H1 (cell line): Measurements from ENCODE around the gene LKAAEAR1. TPM values are rescaled to one million over a fixed set of nuclear protein-coding genes. Genes with fewer than 3 reads are reported as not detected.

ENCODE experiments used
- CTCF ChIA-PET: fragments of 300-600 bp; sonication (Branson Sonifier 250); formaldehyde crosslinking; loops from one replicate; lab custom pipeline; 2021; ENCODE audit not compliant: partially characterized antibody; lab: Charles Lee
- POLR2A ChIA-PET: fragments of 300-600 bp; sonication (Branson Sonifier 250); formaldehyde crosslinking; loops from one replicate; lab custom pipeline; 2021; ENCODE audit warnings: inconsistent platforms; ENCODE audit not compliant: partially characterized antibody; lab: Charles Lee
- DNase-seq, 2 experiments: peaks; one replicate each; pipeline versions ENCODE4 v3.0.0 to v3.0.0-alpha.2; 2010 to 2022; ENCODE audit warnings: low spot score in 2 of 2, low read depth in 1 of 2, mixed read lengths in 1 of 2
- FAIRE-seq: peaks from 2 replicates; lab custom pipeline; 2011; peaks lifted over from hg19 to GRCh38; lab: Jason Lieb, UNC
- H2AFZ ChIP-seq: 2 replicates; pipeline ENCODE4 v1.8.1; 2012; ENCODE audit warnings: low read length, inconsistent platforms
- H2AK5ac ChIP-seq: 2 replicates; pipeline ENCODE4 v1.6.1; 2013; ENCODE audit warnings: low read depth, low read length
- H2BK120ac ChIP-seq: replicated peaks from 2 replicates; pipeline ENCODE3; 2013; ENCODE audit warnings: low read depth, low read length, inconsistent platforms
- H2BK12ac ChIP-seq: 2 replicates; pipeline ENCODE4 v1.6.1; 2013; ENCODE audit warnings: low read depth, low read length
- H2BK15ac ChIP-seq: 2 replicates; pipeline ENCODE4 v1.6.1; 2013; ENCODE audit warnings: low read length
- H2BK20ac ChIP-seq: 2 replicates; pipeline ENCODE4 v1.6.1; 2013; ENCODE audit warnings: low read length
- H2BK5ac ChIP-seq: 2 replicates; pipeline ENCODE4 v1.6.1; 2013; ENCODE audit warnings: low read depth, low read length
- H3K14ac ChIP-seq: 2 replicates; pipeline ENCODE4 v1.6.1; 2013; ENCODE audit warnings: inconsistent platforms; ENCODE audit not compliant: insufficient read length
- H3K18ac ChIP-seq: 2 replicates; pipeline ENCODE4 v1.6.1; 2013; ENCODE audit warnings: low read length; ENCODE audit errors: extremely low read depth
- H3K23ac ChIP-seq: 2 replicates; pipeline ENCODE4 v1.6.1; 2013; ENCODE audit warnings: inconsistent platforms; ENCODE audit not compliant: insufficient read length
- H3K23me2 ChIP-seq: 2 replicates; pipeline ENCODE4 v1.6.1; 2013; ENCODE audit warnings: low read depth, low read length
- H3K27ac ChIP-seq: 2 replicates; pipeline ENCODE4 v1.6.1; 2011; ENCODE audit warnings: low read depth, low read length, inconsistent platforms
- H3K27me3 ChIP-seq, 4 experiments: replicated peaks in 1 of 4; 1 replicate in 1 of 4; 2 replicates in 3 of 4; pipeline versions ENCODE4 v1.6.1 to v1.8.1; 2011 to 2013; ENCODE audit warnings: low read length in 3 of 4, mild to moderate bottlenecking in 3 of 4, inconsistent platforms in 2 of 4, mixed read lengths in 2 of 4, moderate library complexity in 1 of 4; ENCODE audit not compliant: control insufficient read depth in 3 of 4, insufficient read depth in 3 of 4; ENCODE audit errors: extremely low read depth in 1 of 4
- H3K36me3 ChIP-seq, 4 experiments: 2 replicates each; pipeline versions ENCODE4 v1.6.1 to v1.8.1; 2011 to 2013; ENCODE audit warnings: mild to moderate bottlenecking in 4 of 4, low read length in 3 of 4, moderate library complexity in 2 of 4, control low read depth in 1 of 4, inconsistent platforms in 1 of 4; ENCODE audit not compliant: insufficient read depth in 4 of 4, control insufficient read depth in 2 of 4
- H3K4ac ChIP-seq: replicated peaks from 2 replicates; pipeline ENCODE3; 2013; ENCODE audit warnings: low read length, low read depth, mixed read lengths, inconsistent platforms; ENCODE audit not compliant: insufficient read length
- H3K4me1 ChIP-seq, 4 experiments: replicated peaks in 1 of 4; 1 replicate in 1 of 4; 2 replicates in 3 of 4; pipeline versions ENCODE4 v1.6.1 to v1.8.1; 2011 to 2013; ENCODE audit warnings: low read length in 3 of 4, inconsistent platforms in 2 of 4, mixed read lengths in 1 of 4; ENCODE audit not compliant: insufficient read depth in 4 of 4, control insufficient read depth in 3 of 4
- H3K4me2 ChIP-seq, 2 experiments: 2 replicates each; pipeline versions ENCODE4 v1.6.1 to v1.8.1; 2011 to 2013; ENCODE audit warnings: low read depth in 2 of 2, low read length in 2 of 2, control low read depth in 1 of 2, inconsistent platforms in 1 of 2, mild to moderate bottlenecking in 1 of 2; ENCODE audit not compliant: insufficient read depth in 1 of 2
- H3K4me3 ChIP-seq, 4 experiments: fragments of 200-600, 300-600 bp in 1 of 4; sonication (generic), shearing (Covaris generic), sonication (Bioruptor Twin) in 1 of 4; 2 replicates each; pipeline versions ENCODE4 v1.5.1 to v1.8.1; 2011 to 2016; ENCODE audit warnings: low read length in 4 of 4, low read depth in 3 of 4, control low read depth in 2 of 4, inconsistent platforms in 2 of 4, mild to moderate bottlenecking in 2 of 4, mixed read lengths in 1 of 4, moderate library complexity in 1 of 4; ENCODE audit not compliant: insufficient read depth in 2 of 4; ENCODE audit errors: extremely low read depth in 1 of 4
- H3K56ac ChIP-seq: replicated peaks from 2 replicates; pipeline ENCODE3; 2013; ENCODE audit warnings: low read depth, mild to moderate bottlenecking, mixed read lengths, low read length, inconsistent platforms; ENCODE audit not compliant: insufficient read length
- H3K79me1 ChIP-seq: 2 replicates; pipeline ENCODE4 v1.6.1; 2013; ENCODE audit warnings: low read depth, low read length, control low read depth
- H3K79me2 ChIP-seq, 2 experiments: 2 replicates each; pipeline versions ENCODE4 v1.6.1 to v1.8.1; 2012 to 2013; ENCODE audit warnings: low read length in 2 of 2, mild to moderate bottlenecking in 2 of 2, inconsistent platforms in 1 of 2; ENCODE audit not compliant: insufficient read depth in 2 of 2, control insufficient read depth in 1 of 2
- H3K9ac ChIP-seq, 4 experiments: replicated peaks in 1 of 4; 1 replicate in 1 of 4; 2 replicates in 3 of 4; pipeline versions ENCODE4 v1.6.1 to v1.8.1; 2011 to 2013; ENCODE audit warnings: low read depth in 3 of 4, low read length in 3 of 4, control low read depth in 2 of 4, mild to moderate bottlenecking in 2 of 4, moderate library complexity in 2 of 4, inconsistent platforms in 1 of 4; ENCODE audit errors: extremely low read depth in 1 of 4
- H3K9me3 ChIP-seq, 2 experiments: 2 replicates each; pipeline versions ENCODE4 v1.6.1 to v1.8.1; 2012 to 2013; ENCODE audit warnings: mild to moderate bottlenecking in 2 of 2, moderate library complexity in 2 of 2, control low read depth in 1 of 2, inconsistent platforms in 1 of 2, low read depth in 1 of 2, low read length in 1 of 2, mixed read lengths in 1 of 2; ENCODE audit not compliant: insufficient read depth in 2 of 2
- H4K20me1 ChIP-seq, 2 experiments: replicated peaks in 1 of 2; 2 replicates each; pipeline versions ENCODE3 to v1.8.1; 2011 to 2013; ENCODE audit warnings: inconsistent platforms in 2 of 2, low read length in 2 of 2, mild to moderate bottlenecking in 1 of 2; ENCODE audit not compliant: insufficient read depth in 2 of 2, control insufficient read depth in 1 of 2
- H4K5ac ChIP-seq: 2 replicates; pipeline ENCODE4 v1.6.1; 2013; ENCODE audit warnings: low read length, low read depth, mixed read lengths, inconsistent platforms; ENCODE audit not compliant: insufficient read length
- H4K8ac ChIP-seq: 2 replicates; pipeline ENCODE4 v1.8.0; 2013; ENCODE audit warnings: mild to moderate bottlenecking, moderate library complexity, low read length, inconsistent platforms; ENCODE audit not compliant: insufficient read depth; ENCODE audit errors: extremely low read depth
- H4K91ac ChIP-seq: replicated peaks from 2 replicates; pipeline ENCODE3; 2013; ENCODE audit warnings: low read length, mixed read lengths, inconsistent platforms; ENCODE audit not compliant: insufficient read length
- SIN3A ChIP-seq, 2 experiments: IDR thresholded peaks in 1 of 2; conservative IDR thresholded peaks in 1 of 2; 2 replicates each; pipeline ENCODE4 v1.6.1; 2011 to 2012; ENCODE audit warnings: low read length in 2 of 2, improper control_type of control experiment in 1 of 2, low read depth in 1 of 2, mild to moderate bottlenecking in 1 of 2
- SUZ12 ChIP-seq: fragments of 200-600 bp; sonication (generic); IDR thresholded peaks from 2 replicates; pipeline ENCODE4 v1.6.1; 2012; ENCODE audit warnings: mild to moderate bottlenecking, inconsistent platforms, low read length, moderate library complexity, mixed read lengths
- TAF7 ChIP-seq: optimal IDR thresholded peaks from 2 replicates; pipeline ENCODE3; 2011; ENCODE audit warnings: low read depth, mild to moderate bottlenecking, inconsistent platforms, low read length, moderate library complexity, borderline replicate concordance
- TCF12 ChIP-seq: IDR thresholded peaks from 2 replicates; pipeline ENCODE4 v1.6.1; 2011; ENCODE audit warnings: low read depth, mild to moderate bottlenecking, low read length
- YY1 ChIP-seq: IDR thresholded peaks from 2 replicates; pipeline ENCODE4 v1.6.1; 2011; ENCODE audit warnings: low read depth, mild to moderate bottlenecking, low read length
- WGBS, 2 experiments: shearing (Covaris generic) in 1 of 2; methylation state at CpG; one replicate each; pipeline versions ENCODE4 v1.1.6 to v1.1.7; 2013 to 2015; ENCODE audit warnings: low lambda C conversion rate in 2 of 2, mixed read lengths in 2 of 2, inconsistent platforms in 1 of 2, low coverage in 1 of 2, missing lambda C conversion rate in 1 of 2; ENCODE audit not compliant: insufficient replicate concordance in 2 of 2, insufficient coverage in 1 of 2, insufficient read length in 1 of 2; ENCODE audit errors: extremely low coverage in 1 of 2, missing lambda C conversion rate in 1 of 2; 5-methylcytosine and 5-hydroxymethylcytosine counted together
- polyA plus RNA-seq, 7 experiments: library from polyadenylated mRNA; depleted of rRNA in 3 of 7; stranded (reverse) in 5 of 7; unstranded in 2 of 7; fragments of >200 nt in 5 of 7; fragments of 200-250 nt in 2 of 7; gene quantifications; 1 replicate in 5 of 7; 2 replicates in 1 of 7; 4 replicates in 1 of 7; pipeline versions ENCODE4 v1.2.1 to v1.2.3, GENCODE V29; 2011 to 2013; ENCODE audit warnings: missing spikeins in 2 of 7, mixed read lengths in 2 of 7
- total RNA-seq: library from RNA; stranded (reverse); fragmentation: NEBNext Ultra II Directional; extraction: Animal tissue kit (Norgen Biotek cat#: 25700); gene quantifications from 2 replicates; pipeline ENCODE4 v1.2.1, GENCODE V29; 2021

LKAAEAR1 gene
- total and polyA plus RNA-seq, 2 of the 8 experiments (the other 6 are each of a cell fraction or from before 2014, with no cell fraction given): 0.41 to 0.53 TPM

DNA sequence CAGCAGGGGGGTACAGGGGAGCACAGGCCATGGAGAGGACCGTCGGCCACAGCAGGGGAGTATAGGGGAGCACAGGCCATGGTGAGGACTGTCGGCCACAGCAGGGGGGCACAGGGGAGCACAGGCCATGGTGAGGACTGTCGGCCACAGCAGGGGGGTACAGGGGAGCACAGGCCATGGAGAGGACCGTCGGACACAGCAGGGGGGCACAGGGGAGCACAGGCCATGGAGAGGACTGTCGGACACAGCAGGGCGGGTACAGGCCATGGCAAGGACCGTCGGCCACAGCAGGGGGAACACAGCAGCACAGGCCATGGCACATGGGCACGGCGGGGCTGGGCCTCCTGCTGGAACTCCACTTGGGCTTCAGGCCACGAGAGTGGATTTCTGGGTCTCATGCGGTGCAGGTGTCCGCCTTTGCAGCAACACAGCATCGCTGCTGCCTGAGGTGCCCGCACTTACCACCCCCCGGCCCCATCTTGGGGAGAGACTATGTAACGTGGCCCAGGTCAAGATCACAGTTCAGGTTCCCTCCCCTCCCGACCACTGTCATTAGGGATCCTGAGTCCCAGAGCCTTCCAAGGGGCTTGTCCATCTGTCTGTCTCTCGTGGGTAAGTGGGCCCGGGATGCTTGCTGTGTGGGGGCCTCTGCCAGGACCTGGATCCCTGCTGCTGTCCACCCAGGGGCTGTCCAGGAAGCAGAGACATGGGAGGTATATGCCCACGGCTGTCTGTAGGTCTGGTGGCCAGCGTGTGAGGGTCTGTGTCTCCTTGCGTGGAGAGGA lies 20.7 kb upstream of the LKAAEAR1 start:
- Histone ChIP-seq H3K23ac (no peak overlapping the region), H2BK20ac (no peak overlapping the region), H3K36me3 (no peaks in the 10 kb centered on the region), H2BK15ac (peak overlapping the region; percentile 46; the same call in 1 of the 2 replicates), H2AK5ac (0 out of 2 replicates have a peak overlapping the region, but pooled peaks have one; percentile 39), H3K9ac (no peak overlapping the region), H3K18ac (no peak overlapping the region), H4K20me1 (peaks cover 2 to 3% of the 10 kb centered on the region in 2 experiments), H2AFZ (no peak overlapping the region), H2BK12ac (no peak overlapping the region), H4K91ac (no peak overlapping the region), H3K23me2 (peaks cover 2% of the 10 kb centered on the region; the same call in 1 of the 2 replicates), H3K79me2 (no peaks in the 10 kb centered on the region), H2BK120ac (no peak overlapping the region), H3K79me1 (no peaks in the 10 kb centered on the region; the same call in 1 of the 2 replicates), H3K27me3 (peaks cover 2 to 26% (median 21%) of the 10 kb centered on the region in 4 experiments), H3K27ac (no peak overlapping the region), H3K4ac (no peak overlapping the region), H3K14ac (no peak overlapping the region), H3K4me3 (no peak overlapping the region), H4K8ac (no peak overlapping the region), H2BK5ac (no peak overlapping the region), H4K5ac (no peak overlapping the region), H3K56ac (no peak overlapping the region), H3K4me2 (no peak overlapping the region), H3K9me3 (no peaks in the 10 kb centered on the region), H3K4me1 (peaks cover 0 to 8% (median 3%) of the 10 kb centered on the region in 4 experiments; a peak in 3 of 7 replicates)
- WGBS, 2 experiments: 90% methylated on average over 25 of the region's 25 CpGs; no CpG with 5 or more reads in 1 of the 2 experiments
- POLR2A ChIA-PET: no interaction called here
- TF ChIP-seq TCF12: no peak
- no peak for TF ChIP-seq SUZ12
- no peak for TF ChIP-seq SIN3A (conservative IDR thresholded peaks at IDR 0.05 in 1 of 2, IDR thresholded peaks at IDR 0.05 in 1 of 2; ENCODE audit: low read depth in 1 of 2, low read length in 2 of 2)
- TF ChIP-seq TAF7: no peak
- no peak for TF ChIP-seq YY1
- FAIRE-seq: no peak
- CTCF ChIA-PET: interaction anchor here (1.3 to 3.8 kb wide), 2 partner anchors 11 to 13 kb away, joined by 3 to 28 read pairs; no protein-coding TSS in a partner anchor
- DNase-seq: peak in 1 of 2 experiments; percentile 41
